Urinary bladder (tissue), 4 donors: ENCODE results near the gene CRYAB. TPM values are rescaled to one million over a fixed set of nuclear protein-coding genes. Genes with fewer than 3 reads are reported as not detected.
A peak's percentile ranks its signal among the peaks of the same experiment; 100 is the strongest.
"Not testable (repeated sequence)": the region's sequence is repeated elsewhere in the genome, so short reads cannot be mapped to it uniquely, and the experiment has no call there.

Experiments used
- DNase-seq: peaks from one replicate; pipeline ENCODE4 v3.0.0-alpha.2; 2015; ENCODE audit errors: extremely low spot score
- H3K27ac ChIP-seq: one replicate; pipeline ENCODE4 v1.5.1; 2013; ENCODE audit warnings: low read depth, mild to moderate bottlenecking, moderate library complexity
- H3K36me3 ChIP-seq: one replicate; pipeline ENCODE4 v1.6.1; 2013; ENCODE audit warnings: mild to moderate bottlenecking, moderate library complexity; ENCODE audit not compliant: insufficient read depth
- H3K4me1 ChIP-seq: one replicate; pipeline ENCODE4 v1.6.1; 2013; ENCODE audit warnings: mild to moderate bottlenecking, moderate library complexity; ENCODE audit not compliant: insufficient read depth
- H3K4me3 ChIP-seq: one replicate; pipeline ENCODE4 v1.5.1; 2013; ENCODE audit warnings: low read depth, low read length
- WGBS: extraction: QIAGEN DNeasy Blood & Tissue Kit; methylation state at CpG from one replicate; pipeline ENCODE4 v1.1.7; 2013; 5-methylcytosine and 5-hydroxymethylcytosine counted together
- polyA plus RNA-seq: library from polyadenylated mRNA; stranded (reverse); fragments of 200-250 nt; gene quantifications from one replicate; pipeline ENCODE4 v1.2.3, GENCODE V29; 2013
- total RNA-seq: library from RNA; depleted of rRNA; stranded (reverse); fragments of >200 nt; gene quantifications from one replicate; pipeline ENCODE4 v1.2.3, GENCODE V29; 2014
- donor health status: healthy with polysubstance abuse.
- donor health status: healthy.

The CRYAB gene
- total and polyA plus RNA-seq, 2 donors: 21.3 to 231 TPM

DNA sequence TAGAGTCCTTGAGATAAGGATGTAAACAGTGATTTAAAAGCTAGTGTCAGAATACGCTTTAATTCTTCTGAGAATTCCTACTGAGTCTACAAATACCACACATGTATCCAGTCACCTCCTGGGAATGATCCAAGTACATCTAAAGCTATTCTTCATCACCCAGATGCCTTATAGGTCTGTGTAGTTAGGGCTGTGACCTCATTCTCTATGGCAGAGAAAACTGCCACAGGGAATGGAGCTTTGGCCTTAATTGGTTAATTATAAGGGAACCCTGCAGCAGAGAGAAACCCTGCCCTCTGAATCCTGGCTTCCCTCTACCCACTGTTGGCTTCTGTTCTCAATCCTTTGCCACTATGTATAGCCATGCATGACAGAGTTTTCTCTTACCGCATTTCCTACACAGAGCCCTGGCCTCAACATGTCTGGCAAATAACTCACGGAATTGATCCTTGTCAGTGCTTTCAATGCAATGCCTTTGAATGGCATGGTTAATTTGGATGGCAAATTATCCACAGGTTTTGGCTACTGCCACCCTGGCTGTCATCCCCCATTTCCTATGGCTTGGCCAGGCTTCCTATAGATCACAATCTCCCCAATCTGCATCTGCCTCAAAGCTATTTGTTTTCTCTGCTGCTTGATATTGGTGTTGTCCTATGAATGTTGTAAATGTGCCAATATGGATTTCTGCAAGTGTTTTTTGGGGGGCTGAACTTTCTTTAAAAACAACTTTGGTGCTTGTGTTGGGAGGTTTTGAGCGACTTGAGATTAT, 28.4 kb upstream of the CRYAB start:
- WGBS: 78% methylated on average over 4 of the region's 4 CpGs
- H3K4me3 ChIP-seq: no peak overlapping the region
- H3K27ac ChIP-seq: no peak overlapping the region
- no peak for DNase-seq
- no peaks in the 10 kb centered on the region for H3K36me3 ChIP-seq
- H3K4me1 ChIP-seq: peaks cover 4% of the 10 kb centered on the region

DNA sequence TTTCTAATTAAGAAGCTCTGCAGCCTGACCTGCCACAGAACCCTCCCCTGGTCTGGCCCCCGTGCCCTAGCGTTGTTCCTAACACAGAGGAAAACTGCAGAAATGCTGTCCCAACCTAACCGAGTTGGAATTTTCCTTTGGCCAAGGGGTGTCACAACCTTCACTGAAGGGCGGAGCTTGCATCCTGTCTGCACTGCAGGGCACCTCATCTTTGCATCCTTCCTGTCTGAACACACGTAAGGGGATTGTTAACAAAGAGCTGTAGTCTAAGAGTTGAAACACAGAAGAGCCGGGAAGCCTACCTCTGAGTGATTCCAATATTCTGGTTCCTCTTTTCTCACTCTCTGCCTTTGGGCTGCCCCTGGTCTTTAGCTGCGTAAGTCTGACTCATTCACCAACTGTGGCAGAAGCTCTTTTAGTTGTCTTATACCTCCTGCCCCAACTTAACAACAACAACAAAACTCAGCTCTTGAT, 27.2 kb upstream of the CRYAB start:
- DNase-seq: no peak
- 26% methylated on average over 7 of the region's 7 CpGs for WGBS
- Histone ChIP-seq H3K4me1 (peaks cover 5% of the 10 kb centered on the region), H3K4me3 (no peak overlapping the region), H3K27ac (peak overlapping the region; percentile 45), H3K36me3 (no peaks in the 10 kb centered on the region)

DNA sequence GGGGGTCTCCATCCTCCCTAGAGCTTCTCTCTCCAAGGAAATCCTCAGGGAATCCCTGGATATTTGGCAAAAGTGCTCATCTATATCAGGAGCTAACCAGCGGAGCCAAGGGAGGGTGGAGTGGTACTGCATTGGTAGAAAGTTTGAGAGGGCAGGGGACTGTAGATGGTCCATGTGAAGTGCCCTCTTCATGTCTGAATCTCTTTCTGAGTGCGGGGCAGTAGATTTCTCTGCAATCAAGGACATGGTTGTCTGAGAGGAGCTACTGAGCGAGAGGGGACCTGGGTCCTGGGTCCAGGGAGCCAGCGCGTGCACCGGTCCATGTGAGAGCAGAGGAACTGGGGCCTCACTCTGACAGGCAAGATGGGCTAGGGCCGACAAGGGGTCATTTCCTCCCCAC, 26.3 kb upstream of the CRYAB start:
- H3K4me1 ChIP-seq: peaks cover 5% of the 10 kb centered on the region
- peak overlapping the region; percentile 81 for H3K4me3 ChIP-seq
- H3K27ac ChIP-seq: peak overlapping the region; percentile 76
- H3K36me3 ChIP-seq: no peaks in the 10 kb centered on the region
- 53% methylated on average over 7 of the region's 7 CpGs for WGBS
- DNase-seq: no peak

DNA sequence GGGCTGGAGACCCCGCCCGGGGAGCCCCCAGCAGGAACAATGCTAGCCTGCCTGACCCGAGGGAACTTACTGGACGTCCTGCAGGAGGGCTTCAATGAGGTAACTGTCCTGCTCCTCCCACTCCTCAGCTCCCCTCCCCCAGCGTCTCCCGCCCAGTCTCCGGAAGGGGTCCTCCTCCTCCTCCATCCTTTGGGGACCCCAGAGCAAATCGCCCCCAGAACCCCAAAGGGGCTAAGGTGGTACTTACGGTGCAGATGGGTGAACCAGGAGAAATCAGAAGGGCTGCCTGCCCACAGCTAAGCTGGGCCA, 25.8 kb upstream of the CRYAB start:
- no peak for DNase-seq
- peak overlapping the region; percentile 76 for H3K27ac ChIP-seq
- H3K4me1 ChIP-seq: peaks cover 5% of the 10 kb centered on the region
- peak overlapping the region; percentile 81 for H3K4me3 ChIP-seq
- WGBS: 6% methylated on average over 9 of the region's 9 CpGs
- no peaks in the 10 kb centered on the region for H3K36me3 ChIP-seq

DNA sequence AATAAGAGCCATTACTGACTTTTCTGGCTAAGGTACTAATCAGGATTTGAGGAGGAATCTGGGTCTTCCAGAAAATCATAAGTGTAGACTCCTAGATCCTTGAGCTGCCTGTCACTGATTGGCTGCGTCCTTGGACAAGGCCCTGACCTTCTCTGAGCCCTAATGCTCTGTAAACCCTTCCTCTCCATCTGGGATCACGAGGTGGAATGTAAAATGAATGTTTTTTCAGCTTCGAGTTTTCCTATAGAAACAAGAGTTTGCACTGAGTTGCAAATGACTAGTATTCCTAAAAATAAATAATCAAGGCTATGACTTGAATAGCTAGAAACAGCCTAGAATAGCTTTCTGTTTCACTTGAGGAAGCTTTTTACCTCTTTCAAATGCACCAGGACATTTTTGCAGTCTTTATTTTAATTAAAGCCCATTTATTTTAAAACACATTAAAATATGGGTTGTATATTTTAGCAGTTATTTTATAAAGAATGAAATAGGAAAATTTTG, 24.5 kb upstream of the CRYAB start:
- H3K27ac ChIP-seq: peak overlapping the region; percentile 11
- H3K4me1 ChIP-seq: peaks cover 5% of the 10 kb centered on the region
- no peak for DNase-seq
- H3K36me3 ChIP-seq: no peaks in the 10 kb centered on the region
- peak overlapping the region; percentile 81 for H3K4me3 ChIP-seq
- WGBS: 35% methylated on average over 3 of the region's 3 CpGs

DNA sequence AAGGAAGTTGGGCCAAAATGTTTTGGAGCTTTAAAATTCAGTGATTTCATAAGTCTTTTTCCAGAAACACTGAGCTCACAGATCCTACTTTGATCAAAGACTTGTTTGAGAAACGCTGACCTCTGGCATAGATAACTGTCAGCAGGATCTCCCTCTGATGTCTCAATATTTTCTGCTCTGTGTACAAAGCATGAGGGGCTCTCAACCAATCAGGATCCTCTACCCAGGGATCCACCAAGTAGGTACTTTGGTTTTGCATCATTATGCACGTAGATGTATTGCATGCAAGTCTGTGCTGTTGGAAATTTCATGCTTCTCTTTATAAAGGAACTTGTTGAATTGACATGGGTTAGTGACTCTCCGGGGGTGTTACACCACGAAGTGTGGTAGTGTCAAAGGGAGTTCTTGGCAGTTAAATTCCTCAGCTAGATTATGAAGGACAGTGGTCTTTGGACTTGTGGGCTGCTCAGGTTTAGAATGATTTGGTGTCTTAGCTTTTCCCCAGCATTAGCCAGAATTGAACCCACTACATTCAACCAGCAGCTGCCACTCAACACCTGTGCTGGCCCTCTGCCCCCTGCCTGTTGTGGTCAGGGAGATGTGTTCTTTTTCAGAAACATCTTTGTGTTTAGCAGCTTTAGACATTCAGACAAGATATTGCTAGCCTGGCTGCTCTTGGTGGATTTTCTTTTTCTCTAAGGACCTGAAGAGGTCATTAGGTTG, 23.9 kb upstream of the CRYAB start:
- 56% methylated on average over 4 of the region's 4 CpGs for WGBS
- peak overlapping the region; percentile 11 for H3K27ac ChIP-seq

DNA sequence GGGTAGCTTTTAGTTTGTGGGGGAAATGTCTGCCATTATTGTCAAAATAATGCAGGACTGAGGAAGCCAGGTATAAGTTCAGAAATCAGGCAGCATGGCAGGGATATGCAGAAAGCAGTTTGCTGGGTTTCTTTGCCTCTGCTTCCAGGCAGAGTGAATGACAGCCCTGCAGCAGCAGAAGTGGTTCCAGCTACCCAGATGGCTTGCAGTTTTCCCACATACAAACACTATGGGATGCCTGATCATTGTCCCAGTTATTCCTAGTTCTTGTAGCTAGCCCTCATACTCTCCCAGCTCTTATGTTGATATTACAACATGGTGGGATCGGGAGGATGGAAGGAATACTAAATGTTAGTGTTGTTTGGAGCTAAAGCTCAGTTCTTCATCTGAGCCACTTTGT, 22.7 kb upstream of the CRYAB start:
- peaks cover 5% of the 10 kb centered on the region for H3K4me1 ChIP-seq
- no peak overlapping the region for H3K4me3 ChIP-seq
- WGBS: 94% methylated on average over 1 of the region's 1 CpG
- DNase-seq: no peak
- no peak overlapping the region for H3K27ac ChIP-seq
- no peaks in the 10 kb centered on the region for H3K36me3 ChIP-seq

More for the DNA sequence above, 23.9 kb upstream of the CRYAB start:
- H3K4me3 ChIP-seq: no peak overlapping the region
- H3K4me1 ChIP-seq: peaks cover 5% of the 10 kb centered on the region
- DNase-seq: no peak
- H3K36me3 ChIP-seq: no peaks in the 10 kb centered on the region

DNA sequence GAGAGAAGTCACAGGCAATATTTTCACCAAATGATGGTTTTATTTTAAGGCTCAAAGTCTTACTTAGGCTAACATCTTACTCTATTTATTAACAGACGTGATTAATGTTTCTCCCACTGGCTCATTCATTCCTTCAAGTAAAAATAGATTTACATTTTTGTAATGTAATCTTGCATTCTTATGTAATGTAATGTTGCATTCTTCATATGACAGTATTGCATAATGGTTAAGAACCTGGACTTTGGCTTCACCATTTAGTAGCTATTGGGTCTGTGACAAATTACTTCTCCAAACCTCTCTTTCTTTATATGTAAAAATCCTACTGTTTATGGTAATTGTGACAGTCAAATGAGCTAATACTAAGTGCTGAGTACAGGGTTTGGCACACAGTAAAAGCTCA, 22.3 kb upstream of the CRYAB start:
- no peak overlapping the region for H3K27ac ChIP-seq
- no peaks in the 10 kb centered on the region for H3K36me3 ChIP-seq
- H3K4me1 ChIP-seq: peaks cover 5% of the 10 kb centered on the region
- DNase-seq: no peak
- WGBS: 66% methylated on average over 1 of the region's 1 CpG
- H3K4me3 ChIP-seq: no peak overlapping the region

DNA sequence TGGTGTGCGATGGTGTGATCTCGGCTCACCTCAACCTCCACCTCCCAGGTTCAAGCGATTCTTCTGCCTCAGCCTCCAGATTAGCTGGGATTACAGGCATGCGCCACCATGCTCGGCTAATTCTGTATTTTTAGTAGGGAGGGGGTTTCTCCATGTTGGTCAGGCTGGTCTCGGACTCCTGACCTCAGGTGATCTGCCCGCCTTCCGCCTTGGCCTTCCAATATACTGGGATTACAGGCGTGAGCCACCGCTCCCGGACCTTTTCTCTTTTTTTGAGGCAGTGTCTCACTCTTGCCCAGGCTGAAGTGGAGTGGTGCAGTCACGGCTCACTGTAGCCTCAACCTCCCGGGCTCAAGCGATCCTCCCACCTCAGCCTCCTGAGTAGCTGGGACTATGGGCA, 21.6 kb upstream of the CRYAB start:
- not testable (repeated sequence) for DNase-seq, H3K4me3 ChIP-seq, H3K27ac ChIP-seq, H3K36me3 ChIP-seq, H3K4me1 ChIP-seq
- 96% methylated on average over 14 of the region's 14 CpGs for WGBS

DNA sequence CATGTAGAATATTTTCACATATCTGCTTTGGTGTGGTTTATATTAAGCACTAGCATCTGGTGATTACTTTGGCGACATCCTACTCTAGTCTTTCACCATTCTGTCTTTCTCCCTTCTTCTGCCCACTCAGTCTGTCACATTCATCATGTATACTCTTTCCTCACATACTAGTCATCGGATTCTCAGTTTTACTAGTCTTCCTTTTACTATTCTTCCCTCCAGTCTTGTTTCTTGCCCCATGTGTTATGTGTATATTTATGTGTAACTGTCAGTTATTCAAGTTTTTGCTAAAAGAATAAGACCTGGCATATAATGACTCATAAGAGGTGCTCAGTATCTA, 21.0 kb upstream of the CRYAB start:
- Histone ChIP-seq H3K4me1 (peaks cover 3% of the 10 kb centered on the region), H3K27ac (no peak overlapping the region), H3K4me3 (no peak overlapping the region), H3K36me3 (no peaks in the 10 kb centered on the region)
- no peak for DNase-seq
- 82% methylated on average over 2 of the region's 2 CpGs for WGBS

DNA sequence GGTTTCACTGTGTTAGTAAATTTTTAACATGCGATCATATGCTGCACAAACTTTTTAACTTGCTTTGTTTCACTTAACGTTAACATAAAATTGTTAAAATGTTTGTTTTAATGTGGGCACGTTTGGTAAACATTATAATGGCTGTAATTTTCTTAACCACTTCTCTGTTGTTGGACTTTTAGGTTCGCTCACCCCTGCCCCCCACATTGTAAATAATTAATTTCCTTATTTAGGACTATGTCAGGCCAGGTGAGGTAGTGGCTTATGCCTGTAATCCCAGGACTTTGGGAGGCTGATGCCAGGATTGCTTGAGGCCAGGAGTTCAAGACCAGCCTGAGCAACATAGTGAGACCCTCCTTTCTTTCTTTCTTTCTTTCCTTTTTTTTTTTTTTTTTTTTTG, 18.9 kb upstream of the CRYAB start:
- no peak overlapping the region for H3K27ac ChIP-seq
- no peak for DNase-seq
- H3K4me3 ChIP-seq: no peak overlapping the region
- 70% methylated on average over 4 of the region's 4 CpGs for WGBS
- H3K36me3 ChIP-seq: no peaks in the 10 kb centered on the region
- peaks cover 2% of the 10 kb centered on the region for H3K4me1 ChIP-seq

DNA sequence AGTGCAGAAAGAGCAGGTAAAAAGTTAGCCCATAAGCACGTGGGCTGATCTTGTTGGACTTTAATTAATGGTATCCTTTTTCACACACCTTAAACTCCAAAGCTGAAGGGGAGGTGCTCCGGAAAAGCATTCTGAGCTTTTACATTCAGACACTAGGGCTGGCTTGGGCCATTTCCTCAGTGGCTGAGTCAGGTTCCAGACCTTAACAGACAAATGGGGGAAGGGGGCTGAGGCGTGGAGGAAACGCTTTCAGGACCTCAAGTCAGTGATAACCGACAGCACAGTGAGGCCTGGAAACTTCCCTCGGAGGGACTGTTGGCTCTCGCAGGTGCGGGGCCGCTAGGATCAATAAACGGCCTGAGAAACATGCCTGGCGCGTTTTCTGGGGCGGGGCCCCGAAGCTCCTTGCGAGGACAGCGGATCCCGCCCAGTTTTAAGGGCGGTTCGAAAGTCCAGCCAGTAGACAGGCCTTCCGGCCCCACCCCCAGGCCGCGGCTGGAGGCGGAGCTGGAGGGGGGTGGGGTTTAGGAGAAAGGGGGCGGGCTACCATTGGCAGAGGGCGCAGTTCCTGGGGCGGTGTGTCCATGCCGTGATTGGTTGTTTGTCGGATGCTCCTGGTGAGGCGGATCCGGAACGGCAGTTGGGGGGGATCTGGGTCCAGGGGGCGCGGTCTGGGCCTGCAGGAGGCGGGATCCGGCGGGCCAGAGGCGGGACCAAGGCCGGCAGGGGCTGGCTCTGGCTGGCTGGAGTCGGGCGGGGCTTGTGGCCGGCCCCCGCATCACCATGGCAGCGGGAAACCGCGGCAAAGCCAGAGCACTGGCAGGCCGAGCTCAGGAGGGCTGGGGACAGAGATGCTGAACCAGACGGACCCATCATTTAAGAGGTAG, 15.2 kb upstream of the CRYAB start:
- no peaks in the 10 kb centered on the region for H3K36me3 ChIP-seq
- WGBS: under 1% methylated on average over 47 of the region's 47 CpGs
- no peaks in the 10 kb centered on the region for H3K4me1 ChIP-seq
- peak overlapping the region; percentile 71 for H3K27ac ChIP-seq
- peak overlapping the region; percentile 20 for H3K4me3 ChIP-seq
- DNase-seq: peak; percentile 90

DNA sequence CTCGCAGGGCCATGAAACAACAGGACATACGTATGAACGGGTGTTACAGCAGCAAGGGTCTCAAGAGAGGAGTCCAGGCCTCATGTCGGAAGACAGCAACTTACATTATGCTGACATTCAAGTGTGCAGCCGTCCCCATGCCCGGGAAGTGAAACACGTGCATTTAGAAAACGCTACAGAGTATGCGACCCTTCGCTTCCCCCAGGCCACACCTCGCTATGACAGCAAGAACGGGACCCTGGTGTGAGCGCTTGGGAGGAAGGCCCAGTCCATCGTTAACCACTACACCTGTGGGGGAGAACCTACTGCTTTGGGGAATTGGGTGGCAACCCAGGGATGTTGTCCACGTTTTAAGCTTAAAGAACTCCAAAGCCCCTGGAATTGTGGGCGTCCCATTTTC, 14.4 kb upstream of the CRYAB start:
- 89% methylated on average over 16 of the region's 16 CpGs for WGBS
- peak overlapping the region; percentile 71 for H3K27ac ChIP-seq
- H3K4me3 ChIP-seq: no peak overlapping the region
- no peak for DNase-seq
- no peaks in the 10 kb centered on the region for H3K4me1 ChIP-seq
- H3K36me3 ChIP-seq: no peaks in the 10 kb centered on the region
